Body of pancreas (tissue), 4 donors: Measurements from ENCODE around the gene MELK. TPM values are rescaled to one million over a fixed set of nuclear protein-coding genes. Genes with fewer than 3 reads are reported as not detected.

Source experiments
- ATAC-seq: fragments of 150-250 bp; one replicate; pipeline ENCODE4 v1.9.1; 2016
- DNase-seq, 4 donors: peaks; one replicate each; pipeline ENCODE4 v3.0.0-alpha.2; 2019
- H3K27ac ChIP-seq, 4 donors: fragments of 200-600 bp; sonication (generic); 1 replicate in 3 of 4; 2 replicates in 1 of 4; pipeline versions ENCODE4 v1.5.1 to v1.6.1; 2016 to 2019; ENCODE audit warnings: mild to moderate bottlenecking in 1 of 4, mixed read lengths in 1 of 4, moderate library complexity in 1 of 4
- H3K27me3 ChIP-seq, 2 donors: fragments of 200-600 bp; sonication (generic); one replicate each; pipeline ENCODE4 v1.6.0; 2016; ENCODE audit warnings: mild to moderate bottlenecking in 1 of 2
- H3K36me3 ChIP-seq, 2 donors: fragments of 200-600 bp; sonication (generic); replicated peaks in 1 of 2; 2 replicates each; pipeline ENCODE4 v1.5.1; 2016; ENCODE audit warnings: low read depth in 2 of 2; ENCODE audit not compliant: insufficient read depth in 1 of 2
- H3K4me1 ChIP-seq: fragments of 200-600 bp; sonication (generic); one replicate; pipeline ENCODE4 v1.6.0; 2016
- H3K4me3 ChIP-seq, 2 donors: fragments of 200-600 bp; sonication (generic); 1 replicate in 1 of 2; 2 replicates in 1 of 2; pipeline ENCODE4 v1.5.1; 2016 to 2019
- H3K9me3 ChIP-seq, 3 donors: fragments of 200-600 bp; sonication (generic); 1 replicate in 2 of 3; 2 replicates in 1 of 3; pipeline ENCODE4 v1.5.1; 2016
- POLR2A ChIP-seq, 3 donors: fragments of 450-650 bp; IDR thresholded peaks; one replicate each; pipeline ENCODE4 v1.6.1; 2016; ENCODE audit warnings: antibody characterized with exemption in 3 of 3, mild to moderate bottlenecking in 2 of 3
- WGBS, 2 donors: methylation state at CpG; one replicate each; pipeline ENCODE4 v1.1.5; 2017; 5-methylcytosine and 5-hydroxymethylcytosine counted together
- intact Hi-C: fragments of 100-400 bp; cut with DNase I; formaldehyde crosslinking; loops from one replicate; pipeline ENCODE4 v1.15.1; 2023
- total RNA-seq, 2 donors: library from RNA; depleted of rRNA; stranded (reverse); fragments of >200 nt; gene quantifications; one replicate each; pipeline ENCODE4 v1.1.0, GENCODE V29; 2016
- TF ChIP-seq, protein P1 (sequence below), 7 experiments: fragments of 450-650 bp in 4 of 7; fragments of 200-600 bp in 3 of 7; sonication (generic) in 3 of 7; IDR thresholded peaks; one replicate each; pipeline ENCODE4 v1.5.1; 2016 to 2019; ENCODE audit warnings: antibody characterized with exemption in 7 of 7

The MELK gene
- total RNA-seq, 2 donors from 2014 or later = not detected

DNA sequence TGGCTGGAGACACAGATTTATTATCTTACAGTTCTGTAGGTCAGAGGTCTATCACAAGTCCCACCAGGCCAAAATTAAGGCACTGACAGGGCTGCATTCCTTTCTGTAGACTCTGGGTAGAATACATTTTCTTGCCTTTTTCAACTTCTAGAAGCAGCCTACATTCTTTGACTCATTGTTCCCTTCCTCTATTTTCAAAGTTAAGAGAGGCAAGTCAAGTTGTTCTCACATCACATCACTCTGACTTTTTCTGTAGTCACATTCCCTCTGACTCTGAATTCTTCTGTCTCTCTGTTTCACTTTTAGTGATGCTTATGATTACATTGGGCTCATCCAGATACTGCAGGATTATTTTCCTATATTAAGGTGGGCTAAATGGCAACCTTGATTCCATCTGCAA, 119.0 kb downstream of the MELK start:
- intact Hi-C loops = no loop called here
- no peaks in the 10 kb centered on the region for H3K36me3 ChIP-seq
- H3K4me3 ChIP-seq = no peak overlapping the region
- H3K27ac ChIP-seq = no peak overlapping the region
- no peak for DNase-seq
- ATAC-seq = no peak
- no peaks in the 10 kb centered on the region for H3K9me3 ChIP-seq
- no peaks in the 10 kb centered on the region for H3K27me3 ChIP-seq
- TF ChIP-seq, protein P1, sequence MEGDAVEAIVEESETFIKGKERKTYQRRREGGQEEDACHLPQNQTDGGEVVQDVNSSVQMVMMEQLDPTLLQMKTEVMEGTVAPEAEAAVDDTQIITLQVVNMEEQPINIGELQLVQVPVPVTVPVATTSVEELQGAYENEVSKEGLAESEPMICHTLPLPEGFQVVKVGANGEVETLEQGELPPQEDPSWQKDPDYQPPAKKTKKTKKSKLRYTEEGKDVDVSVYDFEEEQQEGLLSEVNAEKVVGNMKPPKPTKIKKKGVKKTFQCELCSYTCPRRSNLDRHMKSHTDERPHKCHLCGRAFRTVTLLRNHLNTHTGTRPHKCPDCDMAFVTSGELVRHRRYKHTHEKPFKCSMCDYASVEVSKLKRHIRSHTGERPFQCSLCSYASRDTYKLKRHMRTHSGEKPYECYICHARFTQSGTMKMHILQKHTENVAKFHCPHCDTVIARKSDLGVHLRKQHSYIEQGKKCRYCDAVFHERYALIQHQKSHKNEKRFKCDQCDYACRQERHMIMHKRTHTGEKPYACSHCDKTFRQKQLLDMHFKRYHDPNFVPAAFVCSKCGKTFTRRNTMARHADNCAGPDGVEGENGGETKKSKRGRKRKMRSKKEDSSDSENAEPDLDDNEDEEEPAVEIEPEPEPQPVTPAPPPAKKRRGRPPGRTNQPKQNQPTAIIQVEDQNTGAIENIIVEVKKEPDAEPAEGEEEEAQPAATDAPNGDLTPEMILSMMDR (IDR thresholded peaks at IDR 0.05) = no peak
- TF ChIP-seq POLR2A (IDR thresholded peaks at IDR 0.05) = no peak
- no peaks in the 10 kb centered on the region for H3K4me1 ChIP-seq

DNA sequence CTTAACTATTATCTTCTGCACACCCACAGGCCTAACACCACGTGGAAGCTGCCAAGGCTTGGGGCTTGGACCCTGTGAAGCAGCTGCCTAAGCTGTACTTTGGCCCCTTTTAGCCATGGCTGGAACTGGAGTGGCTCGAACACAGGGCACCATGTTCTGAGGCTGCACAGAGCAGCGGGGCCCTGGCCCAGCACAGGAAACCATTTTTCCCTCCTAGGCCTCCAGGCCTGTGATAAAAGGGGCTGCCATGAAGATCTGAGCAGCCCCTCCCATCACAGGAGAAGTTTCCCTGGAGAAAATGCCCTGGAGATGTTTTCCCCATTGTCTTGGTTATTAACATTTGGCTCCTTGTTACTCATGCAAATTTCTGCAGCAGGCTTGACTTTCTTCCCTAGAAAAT, 126.3 kb downstream of the MELK start:
- Histone ChIP-seq H3K27ac (no peak overlapping the region), H3K4me3 (no peak overlapping the region), H3K9me3 (peaks cover 0 to 15% (median 0%) of the 10 kb centered on the region in 3 donors), H3K36me3 (no peaks in the 10 kb centered on the region), H3K27me3 (no peaks in the 10 kb centered on the region), H3K4me1 (no peaks in the 10 kb centered on the region)
- TF ChIP-seq, protein P1 (IDR thresholded peaks at IDR 0.05) = no peak
- intact Hi-C loops = no loop called here
- ATAC-seq = no peak
- 45 to 54% methylated on average over 3 of the region's 3 CpGs for WGBS, 2 donors
- DNase-seq = no peak

DNA sequence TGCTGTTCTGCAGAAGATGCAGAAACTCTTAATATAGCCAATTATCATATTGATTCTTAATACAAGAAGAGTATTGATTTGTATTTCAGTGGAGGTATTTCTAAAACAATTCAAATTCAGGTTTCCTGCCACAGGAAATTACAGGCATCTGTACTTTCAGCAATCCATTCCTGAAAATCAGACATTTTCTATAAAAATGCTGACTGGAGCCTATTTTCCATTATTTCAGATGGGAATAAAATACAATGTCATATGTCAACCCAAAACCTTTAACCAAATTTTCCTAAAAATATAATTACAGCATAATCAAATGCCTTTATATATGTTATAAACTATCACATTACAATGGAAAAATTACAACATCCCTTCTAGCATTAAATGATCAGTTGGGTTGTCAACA, 131.5 kb downstream of the MELK start:
- Histone ChIP-seq H3K4me3 (no peak overlapping the region), H3K4me1 (no peaks in the 10 kb centered on the region), H3K9me3 (peaks cover 0 to 4% (median 0%) of the 10 kb centered on the region in 3 donors), H3K27ac (no peak overlapping the region), H3K36me3 (no peaks in the 10 kb centered on the region), H3K27me3 (no peaks in the 10 kb centered on the region)
- DNase-seq (no peak), ATAC-seq (no peak)
- intact Hi-C loops = no loop called here
- TF ChIP-seq, protein P1 (IDR thresholded peaks at IDR 0.05) = no peak
- TF ChIP-seq POLR2A (IDR thresholded peaks at IDR 0.05) = no peak

DNA sequence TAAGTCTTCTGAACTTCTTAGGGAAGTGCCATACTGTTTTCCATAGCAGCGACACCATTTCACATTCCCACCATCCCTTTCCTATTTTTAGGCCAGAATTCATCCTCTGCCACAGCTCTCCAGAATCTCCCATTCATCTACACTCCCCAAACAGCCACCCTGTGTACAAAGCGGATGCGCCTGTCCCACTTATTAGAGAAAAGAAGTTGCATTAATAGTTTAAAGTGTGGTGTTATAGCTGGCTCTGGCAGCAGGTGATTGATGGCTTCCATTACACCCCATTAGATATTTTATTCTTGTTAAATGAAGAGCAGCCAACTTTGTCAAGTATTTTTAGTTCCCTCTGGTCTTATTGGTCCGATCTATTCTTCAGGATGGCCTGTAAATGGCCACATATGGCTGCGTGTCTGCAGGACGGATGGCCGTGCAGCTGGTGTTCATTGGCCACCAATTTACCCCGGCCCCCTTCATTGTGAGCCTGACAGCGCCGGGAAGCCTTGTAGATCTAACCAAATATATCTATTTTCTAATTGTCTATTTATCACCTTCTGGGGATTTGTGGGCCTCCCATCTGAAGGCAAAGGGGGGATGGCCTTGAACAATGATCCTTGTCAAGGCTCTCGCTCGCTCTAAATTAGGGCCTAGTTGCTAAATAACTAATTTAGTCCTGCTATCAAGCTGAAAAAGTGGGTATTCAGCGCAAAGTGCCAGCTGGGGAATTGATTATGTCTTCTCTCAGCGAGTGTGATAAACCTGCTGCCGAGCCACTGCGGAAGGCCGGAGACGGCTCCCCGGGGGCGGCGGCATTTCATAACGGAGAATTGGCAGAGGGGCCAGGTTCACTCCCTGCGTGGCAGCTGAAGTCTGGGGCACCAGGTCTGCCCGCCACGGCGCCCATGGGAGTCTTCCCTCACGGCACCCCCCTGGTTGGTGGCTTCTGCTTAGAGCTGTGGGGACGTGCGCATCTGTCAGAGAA, 141.1 kb downstream of the MELK start:
- Histone ChIP-seq H3K4me3 (no peak overlapping the region), H3K9me3 (no peaks in the 10 kb centered on the region), H3K4me1 (no peaks in the 10 kb centered on the region), H3K27me3 (no peaks in the 10 kb centered on the region), H3K36me3 (no peaks in the 10 kb centered on the region), H3K27ac (no peak overlapping the region)
- ATAC-seq (no peak), DNase-seq (no peak)
- TF ChIP-seq, protein P1 (IDR thresholded peaks at IDR 0.05) = no peak
- TF ChIP-seq POLR2A (IDR thresholded peaks at IDR 0.05) = no peak
- intact Hi-C loops = no loop called here
- 57 to 60% methylated on average over 29 of the region's 29 CpGs for WGBS, 2 donors

DNA sequence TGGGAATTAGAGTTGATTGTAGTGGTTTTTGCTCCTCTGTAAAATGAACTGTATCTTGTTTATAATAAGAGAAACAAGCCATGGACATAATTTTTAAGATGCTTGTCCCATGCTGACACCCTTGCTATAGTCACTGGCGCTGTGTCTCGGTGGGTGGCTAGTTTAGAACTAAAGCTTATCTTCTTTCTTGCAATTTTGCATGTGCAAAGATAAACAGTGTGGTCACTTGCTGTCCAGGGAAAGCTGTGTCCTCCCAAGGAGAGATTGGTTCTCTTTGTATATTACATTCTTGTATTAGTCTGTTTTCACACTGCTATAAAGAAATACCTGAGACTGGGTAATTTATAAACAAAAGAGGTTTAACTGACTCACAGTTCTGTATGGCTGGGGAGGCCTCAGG, 143.8 kb downstream of the MELK start:
- Histone ChIP-seq H3K4me3 (no peak overlapping the region), H3K36me3 (no peaks in the 10 kb centered on the region), H3K27me3 (no peaks in the 10 kb centered on the region), H3K4me1 (no peaks in the 10 kb centered on the region), H3K9me3 (no peaks in the 10 kb centered on the region), H3K27ac (no peak overlapping the region)
- TF ChIP-seq, protein P1 (IDR thresholded peaks at IDR 0.05) = no peak
- no peak for TF ChIP-seq POLR2A (IDR thresholded peaks at IDR 0.05)
- WGBS, 2 donors = 59 to 70% methylated on average over 2 of the region's 2 CpGs
- intact Hi-C loops = no loop called here
- DNase-seq (no peak), ATAC-seq (no peak)
